Posterior cingulate gyrus (tissue), 11 donors: ENCODE data around the gene ACCS.

Experiments
- DNase-seq, 10 donors: peaks; one replicate each; pipeline versions ENCODE4 v3.0.0 to v3.0.0-alpha.2; 2020 to 2021; ENCODE audit warnings: mixed read lengths in 3 of 10
- intact Hi-C: fragments of 100-400 bp; cut with DNase I; formaldehyde crosslinking; loops from one replicate; pipeline ENCODE4 v1.15.1; 2023

Gene ACCS

DNA sequence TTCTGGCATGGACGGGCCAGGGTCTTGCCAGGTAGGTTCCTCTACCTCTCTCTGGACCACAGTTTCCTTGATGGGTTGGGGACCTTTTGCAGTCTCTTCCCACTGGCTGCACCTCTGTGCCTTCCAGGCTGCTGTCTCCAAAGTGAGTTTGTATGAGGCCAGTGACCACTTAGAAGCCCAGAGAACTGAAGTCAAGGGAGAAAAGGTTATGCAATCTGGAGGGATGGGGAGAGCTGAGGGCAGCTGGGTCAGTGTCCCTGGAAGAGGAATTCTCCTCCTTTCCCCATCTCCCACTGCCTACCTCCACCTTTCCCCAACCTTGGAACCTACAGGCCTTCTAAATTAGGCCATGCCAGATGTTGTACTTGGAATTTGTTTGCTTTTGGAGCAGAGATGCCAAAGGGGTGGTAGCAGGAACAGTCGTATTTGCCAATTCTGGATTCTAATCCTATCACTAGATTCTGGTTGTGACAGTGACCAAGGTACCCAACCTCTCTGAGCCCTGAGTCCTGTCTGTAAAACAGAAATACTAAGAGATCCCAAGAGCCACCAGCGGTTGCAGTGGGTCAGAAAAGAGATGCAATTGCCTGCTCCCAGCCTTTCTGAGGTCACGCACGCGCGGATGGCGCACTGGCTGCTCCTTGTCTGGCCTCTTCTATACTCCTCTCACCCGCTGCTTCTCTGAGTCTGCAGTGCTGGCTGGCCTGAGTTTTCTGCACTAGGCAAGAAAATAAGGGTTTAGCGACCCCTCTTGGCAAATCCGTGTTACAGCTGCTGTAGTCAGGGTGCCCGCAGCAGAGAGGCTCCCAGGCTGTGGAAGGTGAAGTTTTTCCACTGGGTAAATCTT, 29.0 kb upstream of the ACCS start:
- DNase-seq: peak; percentile 75 to 97 (median 84)
- intact Hi-C loops: loop anchor here (1.0 kb wide), 1 partner anchor 147 kb away; no protein-coding TSS in a partner anchor

DNA sequence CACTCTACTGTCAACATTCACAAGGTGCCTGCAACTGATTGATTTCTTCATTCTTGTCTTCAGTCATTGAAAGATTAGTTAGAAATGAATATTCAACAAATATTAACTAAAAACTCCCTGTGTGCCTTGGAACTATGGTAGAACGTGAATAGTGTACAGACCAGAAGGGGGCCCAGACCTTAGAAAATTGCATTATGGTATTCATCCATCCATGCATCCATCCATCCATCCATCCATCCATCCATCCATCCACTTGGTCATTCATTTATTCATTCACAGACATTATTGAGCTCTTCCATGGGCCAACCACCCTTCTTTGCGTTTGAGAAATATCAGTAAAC, 28.4 kb upstream of the ACCS start:
- intact Hi-C loops: loop anchor here (1.0 kb wide), 1 partner anchor 147 kb away; no protein-coding TSS in a partner anchor
- DNase-seq: no peak

DNA sequence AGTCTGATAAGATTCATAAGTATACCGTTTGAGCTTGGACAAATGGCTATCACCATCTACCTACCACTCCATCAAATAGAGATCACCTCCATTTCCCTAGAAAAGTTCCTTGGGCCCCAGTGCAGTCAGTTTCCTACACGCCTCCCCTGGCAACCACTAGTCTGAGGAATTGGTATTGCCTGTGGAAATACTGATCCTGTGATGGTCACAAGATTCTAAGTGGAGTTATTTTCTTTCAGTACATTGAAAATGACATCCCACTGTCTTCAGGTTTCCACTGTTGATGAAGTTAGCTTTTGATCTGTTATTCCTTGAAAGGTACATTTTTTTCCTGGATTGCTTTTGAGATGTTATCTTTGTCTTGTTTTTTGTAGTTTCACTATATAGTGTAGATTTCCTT, 22.9 kb upstream of the ACCS start:
- DNase-seq: no peak
- intact Hi-C loops: no loop called here

DNA sequence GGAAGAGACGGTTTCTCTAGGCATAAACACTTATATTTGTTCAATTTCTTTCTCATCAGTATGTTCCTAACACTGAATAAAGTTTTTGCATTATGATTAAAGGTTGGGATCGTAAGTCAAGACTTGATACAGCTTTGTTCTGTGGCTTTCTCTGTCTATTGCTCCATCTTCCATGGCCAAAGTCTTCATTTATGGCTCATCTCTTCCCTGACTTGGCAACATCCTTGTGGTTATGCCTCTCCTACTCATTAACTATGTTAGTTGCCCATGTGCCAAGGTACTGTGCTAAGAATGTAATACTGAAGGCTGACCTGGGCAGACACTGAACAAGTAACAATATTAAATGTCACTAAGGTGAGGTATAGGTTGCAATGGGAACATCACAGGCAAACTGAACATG, 19.9 kb upstream of the ACCS start:
- intact Hi-C loops: no loop called here
- no peak for DNase-seq

DNA sequence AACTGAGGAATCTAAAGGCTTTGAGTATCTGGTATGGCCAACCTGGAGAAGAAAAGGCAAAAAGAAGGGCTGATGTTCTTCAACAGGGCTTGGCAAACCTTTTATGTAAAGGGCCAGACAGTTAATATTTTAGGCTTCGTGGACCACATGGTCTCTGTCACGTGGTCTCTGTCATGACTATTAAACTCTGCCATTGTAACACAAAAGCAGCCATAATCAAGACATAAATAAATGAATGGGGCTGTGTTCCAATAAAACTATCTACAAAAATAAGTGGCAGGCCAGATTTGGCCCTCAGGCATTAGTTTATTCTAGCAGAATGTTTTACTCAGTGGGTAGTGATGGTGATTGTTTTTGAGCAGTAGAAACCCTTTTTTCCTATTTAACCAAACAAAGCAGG, 18.8 kb upstream of the ACCS start:
- no peak for DNase-seq
- intact Hi-C loops: no loop called here

DNA sequence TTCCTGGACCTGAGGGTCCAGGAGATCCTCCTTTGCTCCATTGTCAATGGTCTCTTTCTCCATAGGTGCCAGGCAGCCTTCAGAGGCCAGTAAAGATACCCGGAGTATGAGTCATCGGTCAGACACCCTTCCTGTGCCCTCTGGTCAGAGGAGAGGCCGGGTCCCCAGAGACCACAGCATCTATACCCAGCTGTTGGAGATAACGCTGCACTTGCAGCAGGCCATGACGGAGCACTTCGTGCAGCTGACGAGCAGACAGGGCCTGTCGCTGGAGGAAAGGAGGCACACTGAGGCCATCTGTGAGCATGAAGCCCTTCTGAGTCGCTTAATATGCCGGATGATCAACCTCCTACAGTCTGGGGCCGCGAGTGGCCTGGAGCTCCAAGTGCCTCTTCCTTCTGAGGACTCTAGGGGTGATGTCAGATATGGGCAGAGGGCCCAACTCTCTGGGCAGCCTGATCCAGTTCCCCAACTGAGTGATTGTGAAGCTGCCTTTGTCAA, 18.1 kb upstream of the ACCS start, which contains the start of gene ACCSL:
Gene ACCSL (plus strand): TSS at position 51 of the 501 bp plus-strand sequence. CDS start 56 bp downstream, at position 107.
- DNase-seq: peak in 4 of 10 donors; percentile 17 to 86 (median 45)
- intact Hi-C loops: no loop called here

DNA sequence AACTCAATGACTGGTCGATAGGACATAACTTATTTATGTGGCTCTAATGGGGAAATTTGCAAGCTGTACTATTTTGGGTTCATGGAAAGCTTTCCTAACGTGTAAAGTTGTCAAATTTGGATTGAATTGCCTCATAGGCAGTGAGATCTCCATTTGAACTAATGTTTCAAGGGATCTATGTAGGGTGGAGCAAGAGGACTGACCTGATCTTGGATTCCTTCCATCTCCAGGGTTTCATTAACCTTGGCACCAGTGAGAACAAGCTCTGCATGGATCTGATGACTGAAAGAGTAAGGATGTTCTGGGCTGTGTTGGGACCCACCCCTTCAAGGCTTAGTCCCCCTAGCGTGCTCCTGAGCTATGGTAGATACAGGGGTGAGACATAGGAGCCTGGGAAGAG, 16.2 kb upstream of the ACCS start:
- DNase-seq: no peak
- intact Hi-C loops: no loop called here

DNA sequence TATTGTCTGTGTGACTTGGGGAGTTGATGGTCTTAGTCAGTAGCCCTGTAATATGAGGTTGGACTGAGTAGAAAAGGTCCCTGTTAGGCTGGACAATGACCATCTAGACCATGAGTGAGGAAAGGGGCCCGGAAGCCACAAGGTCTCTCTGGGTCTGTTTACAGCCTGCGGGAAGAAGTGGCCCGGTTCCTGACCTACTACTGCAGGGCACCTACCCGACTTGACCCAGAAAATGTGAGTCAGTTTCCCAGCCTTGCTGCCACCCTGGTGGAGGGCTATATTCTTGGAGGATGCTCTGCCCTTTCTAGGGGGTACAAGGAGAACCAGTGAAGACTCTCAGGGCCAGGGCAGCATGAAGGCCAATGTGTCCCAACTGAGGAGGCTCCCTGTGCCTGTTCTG, 14.9 kb upstream of the ACCS start:
- intact Hi-C loops: no loop called here
- DNase-seq: no peak

DNA sequence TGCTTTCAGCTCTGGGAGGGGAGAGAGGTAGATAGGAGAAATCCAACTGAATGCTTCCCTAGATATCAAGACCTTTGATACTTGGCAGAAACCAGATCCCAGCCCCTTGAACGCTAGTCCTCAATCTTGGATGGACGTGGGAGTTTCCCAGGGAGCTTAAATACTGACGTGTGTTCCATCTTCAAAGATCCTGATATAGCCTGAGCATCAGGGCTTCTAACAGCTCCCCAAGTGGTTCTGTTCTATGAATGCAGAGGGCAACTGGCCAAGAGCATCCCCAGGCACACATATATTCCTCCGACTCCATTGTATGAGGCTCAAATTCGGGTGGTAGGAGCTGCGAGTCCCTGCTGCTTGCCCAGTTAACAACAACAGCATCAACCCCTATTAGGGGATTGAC, 8.7 kb upstream of the ACCS start:
- intact Hi-C loops: no loop called here
- no peak for DNase-seq

DNA sequence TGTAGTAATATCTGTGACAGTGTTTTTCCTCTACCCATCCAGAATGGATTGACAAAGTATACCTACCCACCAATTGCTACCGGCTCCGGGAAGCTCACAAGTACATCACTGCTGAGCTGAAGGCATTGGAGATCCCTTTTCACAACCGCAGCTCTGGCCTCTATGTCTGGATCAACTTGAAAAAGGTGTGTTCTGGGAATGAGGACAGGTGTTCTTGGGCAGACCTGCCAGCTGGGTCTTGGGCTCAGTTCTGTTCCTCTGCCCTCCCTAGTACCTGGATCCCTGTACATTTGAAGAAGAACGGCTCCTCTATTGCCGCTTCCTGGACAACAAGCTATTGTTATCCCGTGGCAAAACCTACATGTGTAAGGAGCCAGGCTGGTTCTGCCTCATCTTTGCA, 7.8 kb upstream of the ACCS start:
- no peak for DNase-seq
- intact Hi-C loops: no loop called here

DNA sequence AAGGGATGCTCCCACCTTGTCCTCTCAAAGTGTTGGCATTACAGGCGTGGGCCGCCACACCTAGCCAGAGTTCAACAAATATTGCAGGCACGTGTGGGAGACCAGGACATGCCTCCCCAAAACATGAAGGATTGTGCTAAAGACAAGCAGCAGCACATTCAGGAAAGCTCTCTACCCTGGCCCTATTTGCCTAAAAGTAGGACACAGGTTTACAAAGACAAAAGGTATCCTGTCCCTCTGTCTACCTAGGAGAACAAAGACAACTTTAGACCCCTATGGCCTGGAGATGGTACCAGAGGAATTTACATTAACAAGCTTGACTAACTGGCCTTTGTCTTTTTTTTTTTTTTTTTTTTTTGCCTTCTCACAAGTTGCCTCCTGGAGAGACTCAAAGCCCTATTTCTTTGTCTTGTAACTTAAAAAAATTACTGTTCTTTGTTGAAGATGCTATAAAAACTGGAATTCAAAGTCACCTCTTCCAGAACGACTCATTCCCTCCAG, 859 bp upstream of the ACCS start:
- DNase-seq: no peak
- intact Hi-C loops: no loop called here

DNA sequence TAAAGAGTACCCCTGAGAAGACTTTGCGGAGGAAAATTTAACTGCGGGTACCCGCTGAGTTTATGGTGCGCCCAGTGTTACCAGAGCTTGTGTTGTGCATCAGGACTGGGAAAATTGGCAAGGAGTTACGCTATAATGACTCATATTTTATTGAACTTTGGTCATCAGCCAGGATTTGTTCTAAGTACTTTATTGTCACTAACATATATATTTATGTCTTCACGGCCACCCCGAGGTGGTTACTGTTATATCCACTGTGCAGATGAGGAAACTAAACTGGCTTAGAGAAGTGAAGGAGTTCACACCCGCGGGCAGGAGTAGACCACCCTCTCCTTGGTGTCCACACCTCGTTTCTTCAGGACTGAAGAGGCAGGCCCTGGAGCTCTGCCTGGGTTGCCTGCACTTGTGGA, 667 bp downstream of the ACCS start:
- intact Hi-C loops: no loop called here
- DNase-seq: no peak

DNA sequence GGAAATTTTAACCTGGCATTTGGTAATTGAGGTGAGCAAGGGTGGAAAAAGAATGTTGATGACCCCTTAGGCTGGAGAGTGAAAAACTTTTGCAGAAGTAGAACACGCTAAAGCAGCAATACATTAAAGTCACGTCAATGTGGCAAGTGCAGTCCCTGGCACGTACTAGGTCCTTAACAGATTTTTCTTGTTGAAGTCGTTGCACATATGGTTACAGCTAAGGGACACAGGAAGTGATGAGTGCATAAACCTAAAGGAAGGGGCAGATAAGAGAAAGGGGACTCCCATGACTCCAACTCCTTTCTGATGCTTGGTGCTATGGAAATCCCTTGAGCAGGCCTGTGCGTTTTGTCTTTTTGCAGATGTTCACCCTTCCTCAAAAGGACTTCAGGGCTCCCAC, 1.2 kb downstream of the ACCS start:
- DNase-seq: no peak
- intact Hi-C loops: no loop called here

DNA sequence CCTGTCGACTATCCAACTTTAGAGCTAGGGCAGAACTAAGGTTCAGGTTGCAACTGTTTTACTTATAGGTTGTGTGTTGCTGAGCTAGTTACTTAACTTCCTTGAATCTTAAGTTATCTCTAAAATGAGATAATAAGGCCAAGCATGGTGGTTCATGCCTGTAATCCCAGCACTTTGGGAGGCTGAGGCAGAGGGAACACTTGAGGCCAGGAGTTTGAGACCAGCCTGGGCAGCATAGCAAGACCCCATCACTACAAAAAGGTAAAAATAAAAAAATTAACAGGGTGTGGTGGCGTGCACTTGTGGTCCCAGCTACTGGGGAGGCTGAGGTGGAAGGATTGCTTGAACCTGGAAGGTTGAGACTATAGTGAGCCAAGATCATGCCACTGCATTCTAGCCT, 2.1 kb downstream of the ACCS start:
- intact Hi-C loops: no loop called here
- DNase-seq: no peak

DNA sequence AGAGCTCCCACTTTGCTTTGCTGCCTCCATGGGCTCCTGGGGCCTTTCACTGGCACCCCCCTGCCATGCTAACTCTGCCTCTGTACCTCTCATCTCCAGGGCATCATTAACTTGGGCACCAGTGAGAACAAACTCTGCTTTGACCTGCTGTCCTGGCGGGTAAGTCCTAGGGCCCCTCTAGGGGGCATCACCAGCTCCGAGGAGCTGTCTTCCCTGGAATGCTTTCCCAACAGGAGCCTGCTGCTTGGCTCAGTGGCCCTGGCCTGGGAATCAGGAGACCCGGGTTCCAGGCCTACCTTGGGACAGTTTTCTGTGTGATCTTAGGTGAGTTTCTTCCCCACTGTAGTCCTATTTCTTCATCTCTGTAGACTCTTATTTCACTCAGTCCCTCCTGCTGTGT, 5.1 kb downstream of the ACCS start:
- no peak for DNase-seq
- intact Hi-C loops: no loop called here

DNA sequence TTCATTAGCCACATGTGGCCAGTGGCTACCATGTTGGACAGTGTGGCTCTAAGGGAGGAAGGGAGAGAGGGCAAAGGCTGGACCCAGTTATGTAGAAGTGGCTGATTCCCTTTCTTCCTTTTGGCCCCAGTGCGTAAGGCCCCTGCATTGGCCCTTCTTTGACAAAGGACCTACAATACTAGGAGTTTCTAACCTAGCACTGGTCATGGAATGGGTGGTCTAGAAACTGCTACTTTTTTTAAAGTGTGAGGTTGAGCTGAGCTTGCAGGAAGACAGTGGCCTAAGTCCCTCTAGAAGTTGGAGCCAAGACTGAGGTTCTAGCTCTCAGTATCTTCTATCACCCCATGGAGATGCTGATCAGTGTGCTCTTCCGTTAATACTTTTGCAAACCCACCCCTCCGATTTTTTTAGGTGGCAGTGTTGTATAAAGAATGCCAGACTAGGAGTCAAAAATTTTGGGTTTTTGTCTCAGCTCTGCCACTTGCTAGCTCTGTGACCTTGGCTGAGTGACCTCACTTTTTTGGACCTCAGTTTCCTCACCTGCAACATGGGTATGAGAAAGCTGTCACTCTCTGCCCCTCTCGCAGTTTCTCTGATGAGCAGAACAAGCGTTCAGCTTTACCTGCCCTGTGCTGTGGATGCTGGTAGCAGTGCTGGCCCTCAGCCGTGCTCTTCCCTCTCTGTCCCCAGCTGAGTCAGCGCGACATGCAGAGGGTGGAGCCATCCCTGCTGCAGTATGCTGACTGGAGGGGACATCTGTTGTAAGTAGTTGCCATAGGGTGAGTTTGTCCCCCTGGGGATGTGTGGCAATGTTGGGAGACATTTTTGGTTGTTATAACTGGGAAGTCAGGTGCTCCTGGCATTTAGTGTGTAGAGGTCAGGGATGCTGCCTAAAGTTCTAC, 6.9 kb downstream of the ACCS start:
- intact Hi-C loops: no loop called here
- no peak for DNase-seq

DNA sequence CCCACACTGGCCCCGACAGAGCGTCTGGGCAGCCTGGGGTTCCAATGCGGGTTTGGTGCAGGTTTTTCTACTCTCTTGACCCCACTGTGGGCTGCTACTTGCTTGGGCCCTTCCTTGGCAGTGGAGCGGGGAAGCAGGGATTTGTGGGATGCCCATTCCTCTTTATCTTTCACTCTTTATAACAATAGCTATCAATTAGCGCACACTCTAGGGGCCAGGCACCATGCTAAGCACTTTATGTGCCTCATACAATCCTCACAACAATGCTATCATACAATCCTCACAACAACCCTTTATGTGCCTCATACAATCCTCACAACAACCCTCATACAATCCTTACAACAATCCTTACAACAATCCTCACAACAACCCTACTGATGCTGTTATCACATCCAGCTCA, 12.7 kb downstream of the ACCS start:
- DNase-seq: no peak
- intact Hi-C loops: no loop called here

DNA sequence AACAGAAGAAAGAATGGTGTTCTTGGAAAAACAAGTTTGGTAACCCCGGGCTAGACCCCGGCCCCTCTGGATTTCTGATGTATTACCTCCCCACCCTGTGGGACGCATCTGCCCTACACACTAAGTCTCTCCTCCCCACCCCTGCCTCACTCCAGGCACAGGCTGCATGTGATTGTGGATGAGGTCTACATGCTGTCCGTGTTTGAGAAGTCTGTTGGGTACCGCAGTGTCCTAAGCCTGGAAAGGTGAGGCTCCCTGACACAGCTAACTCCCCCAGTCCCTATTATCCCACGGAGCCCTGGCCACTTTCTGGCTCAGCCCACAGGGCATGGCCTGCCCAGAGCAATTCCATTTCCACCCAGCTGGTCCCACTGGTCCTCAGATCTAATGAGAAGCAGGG, 13.3 kb downstream of the ACCS start:
- intact Hi-C loops: no loop called here
- DNase-seq: no peak

DNA sequence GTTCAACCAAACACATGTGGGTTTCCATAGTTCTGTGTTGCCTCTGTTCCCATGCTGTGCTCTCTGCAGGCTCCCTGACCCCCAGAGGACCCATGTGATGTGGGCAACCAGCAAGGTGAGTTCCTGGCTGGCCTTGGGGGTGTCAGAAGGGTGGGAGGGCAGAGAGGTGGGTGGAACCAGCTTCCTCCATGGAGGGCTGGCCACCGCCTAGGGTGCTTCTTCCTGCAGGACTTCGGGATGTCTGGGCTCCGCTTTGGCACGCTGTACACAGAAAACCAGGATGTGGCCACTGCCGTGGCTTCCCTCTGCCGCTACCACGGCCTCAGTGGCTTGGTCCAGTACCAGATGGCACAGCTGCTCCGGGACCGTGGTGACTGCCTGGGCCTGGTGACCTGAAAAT, 14.9 kb downstream of the ACCS start:
- intact Hi-C loops: no loop called here
- no peak for DNase-seq

DNA sequence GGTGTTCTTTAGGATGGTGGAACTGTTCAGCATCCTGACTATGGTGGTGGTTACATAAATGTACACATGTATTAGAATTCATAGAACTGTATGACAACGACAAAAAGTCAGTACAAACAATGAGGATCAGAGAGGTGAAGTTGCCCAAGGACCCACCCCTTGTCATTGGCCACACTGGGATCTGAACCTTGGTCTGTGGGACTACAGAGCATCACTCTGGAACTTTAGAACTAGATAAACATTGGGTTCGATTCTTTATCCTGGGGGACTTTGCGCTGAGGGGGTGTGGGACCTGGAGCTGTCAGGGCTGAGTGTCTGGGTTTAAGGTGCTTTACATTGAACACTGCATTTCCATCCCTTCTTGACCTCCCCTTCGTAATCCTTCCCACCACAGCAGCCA, 16.6 kb downstream of the ACCS start:
- no peak for DNase-seq
- intact Hi-C loops: no loop called here

DNA sequence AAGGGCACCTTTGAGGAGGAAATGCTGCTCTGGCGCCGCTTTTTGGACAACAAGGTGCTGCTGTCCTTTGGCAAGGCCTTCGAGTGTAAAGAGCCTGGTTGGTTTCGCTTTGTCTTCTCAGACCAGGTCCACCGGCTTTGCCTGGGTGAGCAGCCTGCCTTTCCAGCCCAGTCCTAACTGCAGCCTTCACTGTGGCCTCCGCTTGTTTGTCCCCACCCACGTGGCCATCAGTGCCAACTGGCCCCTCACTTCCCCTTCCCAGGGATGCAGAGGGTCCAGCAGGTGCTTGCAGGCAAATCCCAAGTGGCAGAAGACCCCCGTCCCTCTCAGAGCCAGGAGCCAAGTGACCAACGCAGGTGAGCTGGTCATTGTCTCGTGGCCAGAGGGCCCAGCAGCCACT, 17.4 kb downstream of the ACCS start:
- no peak for DNase-seq
- intact Hi-C loops: no loop called here
